Measurements from ENCODE around the gene GSTO1. TPM values are rescaled to one million over a fixed set of nuclear protein-coding genes. Genes with fewer than 3 reads are reported as not detected.

Gene GSTO1
- total RNA-seq, 1 donor from 2014 or later = 85.9 TPM

DNA sequence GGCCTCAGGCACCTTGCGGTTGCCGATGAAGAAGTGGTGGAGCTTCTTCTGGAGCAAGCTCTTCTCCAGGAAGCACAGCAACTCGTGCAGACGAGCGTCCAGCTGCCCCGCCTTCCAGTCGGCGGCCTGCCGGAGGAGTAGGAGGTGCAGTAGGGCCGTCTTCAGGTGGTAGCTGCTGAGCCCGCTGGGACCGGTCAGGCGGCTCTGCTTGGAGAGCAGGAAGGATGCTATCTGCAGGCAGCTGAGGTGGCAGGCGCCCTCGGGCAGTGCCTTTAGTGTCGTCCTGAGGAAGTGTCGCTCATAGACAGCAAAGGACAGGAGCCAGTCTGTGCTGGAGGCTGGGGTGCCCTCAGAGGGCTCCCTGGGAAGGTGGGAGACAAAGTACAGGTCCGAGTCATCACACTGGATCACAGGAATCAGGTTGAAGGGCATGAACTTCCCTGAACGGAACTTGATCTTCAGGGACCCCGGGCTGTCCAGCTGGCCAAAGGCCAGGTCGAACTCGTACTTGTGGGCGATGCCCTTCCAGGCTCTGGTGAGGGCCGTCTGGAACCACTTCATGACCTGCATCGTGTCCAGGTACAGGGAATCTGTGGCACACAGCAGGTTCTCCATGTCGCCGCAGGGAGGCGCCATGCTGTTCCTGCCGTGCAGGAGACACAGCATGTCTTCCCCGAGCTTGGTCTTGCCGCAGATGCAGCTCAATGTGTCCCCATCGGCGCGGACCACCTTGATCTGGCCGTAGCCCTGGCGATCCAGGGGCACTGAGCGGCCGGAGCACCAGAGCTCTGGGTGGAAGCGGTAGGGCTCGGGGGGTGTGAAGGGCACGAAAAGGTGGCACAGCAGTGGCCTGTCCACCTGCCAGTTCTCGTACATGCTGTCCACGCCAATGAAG is 60.1 kb downstream of the GSTO1 start:
- TF ChIP-seq, protein P1, sequence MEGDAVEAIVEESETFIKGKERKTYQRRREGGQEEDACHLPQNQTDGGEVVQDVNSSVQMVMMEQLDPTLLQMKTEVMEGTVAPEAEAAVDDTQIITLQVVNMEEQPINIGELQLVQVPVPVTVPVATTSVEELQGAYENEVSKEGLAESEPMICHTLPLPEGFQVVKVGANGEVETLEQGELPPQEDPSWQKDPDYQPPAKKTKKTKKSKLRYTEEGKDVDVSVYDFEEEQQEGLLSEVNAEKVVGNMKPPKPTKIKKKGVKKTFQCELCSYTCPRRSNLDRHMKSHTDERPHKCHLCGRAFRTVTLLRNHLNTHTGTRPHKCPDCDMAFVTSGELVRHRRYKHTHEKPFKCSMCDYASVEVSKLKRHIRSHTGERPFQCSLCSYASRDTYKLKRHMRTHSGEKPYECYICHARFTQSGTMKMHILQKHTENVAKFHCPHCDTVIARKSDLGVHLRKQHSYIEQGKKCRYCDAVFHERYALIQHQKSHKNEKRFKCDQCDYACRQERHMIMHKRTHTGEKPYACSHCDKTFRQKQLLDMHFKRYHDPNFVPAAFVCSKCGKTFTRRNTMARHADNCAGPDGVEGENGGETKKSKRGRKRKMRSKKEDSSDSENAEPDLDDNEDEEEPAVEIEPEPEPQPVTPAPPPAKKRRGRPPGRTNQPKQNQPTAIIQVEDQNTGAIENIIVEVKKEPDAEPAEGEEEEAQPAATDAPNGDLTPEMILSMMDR (conservative IDR thresholded peaks at IDR 0.05) = no peak
- H3K27ac Mint-ChIP-seq (ENCODE audit: unreplicated experiment) = no peak overlapping the region
- H3K4me1 Mint-ChIP-seq = peaks cover 7% of the 10 kb centered on the region
- H3K4me3 Mint-ChIP-seq = no peak overlapping the region
- H3K9me3 Mint-ChIP-seq = no peaks in the 10 kb centered on the region
- no peak for DNase-seq (ENCODE audit: low read depth, low spot score)
- H3K27me3 Mint-ChIP-seq (ENCODE audit: low read depth) = peaks cover 29% of the 10 kb centered on the region
- no peaks in the 10 kb centered on the region for H3K36me3 Mint-ChIP-seq (ENCODE audit: low read depth)

DNA sequence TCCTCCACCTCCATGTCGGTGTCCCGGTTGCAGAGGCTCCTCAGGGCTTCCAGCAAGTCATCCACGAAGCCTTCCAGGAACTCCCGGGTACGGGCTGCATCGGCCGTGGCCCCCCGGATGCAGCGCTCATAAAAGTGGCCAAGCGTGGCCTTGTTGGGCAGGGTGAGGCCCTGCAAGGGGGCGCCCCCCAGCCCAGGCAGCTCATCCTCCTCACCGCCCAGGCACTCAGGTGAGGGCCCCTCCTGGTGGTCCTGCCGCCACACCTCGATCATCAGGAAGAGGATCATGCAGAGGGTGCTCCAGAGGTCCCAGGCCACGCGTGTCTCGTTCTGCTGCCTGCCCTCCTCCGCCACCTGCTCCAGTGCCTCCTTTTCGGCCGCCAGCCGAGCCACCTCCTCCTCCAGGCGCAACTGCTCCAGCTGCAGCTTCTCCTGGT is 60.8 kb downstream of the GSTO1 start:
- no peaks in the 10 kb centered on the region for H3K9me3 Mint-ChIP-seq
- H3K4me3 Mint-ChIP-seq = no peak overlapping the region
- H3K27ac Mint-ChIP-seq (ENCODE audit: unreplicated experiment) = no peak overlapping the region
- peaks cover 11% of the 10 kb centered on the region for H3K4me1 Mint-ChIP-seq
- no peak for DNase-seq (ENCODE audit: low read depth, low spot score)
- H3K27me3 Mint-ChIP-seq (ENCODE audit: low read depth) = peaks cover 34% of the 10 kb centered on the region
- H3K36me3 Mint-ChIP-seq (ENCODE audit: low read depth) = no peaks in the 10 kb centered on the region
- TF ChIP-seq, protein P1 (conservative IDR thresholded peaks at IDR 0.05) = no peak

DNA sequence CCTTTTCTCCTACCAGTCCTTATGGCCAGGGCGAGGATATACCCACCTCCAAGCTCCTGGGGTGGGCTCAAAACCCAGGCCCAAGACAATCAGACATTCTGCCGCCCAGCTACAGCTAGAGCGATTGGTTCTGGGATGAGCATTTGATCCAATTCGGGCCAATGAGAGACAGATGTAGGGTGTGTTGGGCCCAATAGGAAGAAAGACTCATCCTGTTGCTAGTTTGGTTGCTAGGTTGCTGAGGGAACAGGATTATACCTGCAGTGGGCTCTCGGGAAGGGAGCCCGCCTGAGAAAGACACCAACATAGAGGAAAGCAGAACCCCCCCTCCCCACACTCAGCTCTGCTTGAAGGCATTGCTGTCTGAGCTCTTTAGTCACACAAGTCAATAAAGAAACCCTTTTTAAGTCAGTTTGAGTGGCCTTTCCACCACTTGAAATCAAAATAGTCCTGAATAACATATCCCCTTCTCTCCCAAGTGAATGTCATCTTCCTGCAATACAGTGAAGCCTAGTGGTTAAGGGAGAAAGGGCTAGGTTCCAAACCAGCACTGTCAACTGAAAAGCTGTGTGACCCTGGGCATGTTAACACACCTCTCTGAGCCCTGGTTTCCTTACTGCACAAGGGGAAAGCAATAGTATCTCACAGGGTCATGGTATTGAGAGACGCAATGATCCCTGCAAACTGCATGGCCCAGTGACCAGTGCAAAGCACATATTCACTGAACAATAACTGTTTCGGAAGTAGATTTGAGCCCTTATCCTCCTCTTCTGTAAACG is 61.8 kb downstream of the GSTO1 start:
- H3K4me3 Mint-ChIP-seq = no peak overlapping the region
- H3K4me1 Mint-ChIP-seq = peaks cover 14% of the 10 kb centered on the region
- no peak for DNase-seq (ENCODE audit: low read depth, low spot score)
- no peak overlapping the region for H3K27ac Mint-ChIP-seq (ENCODE audit: unreplicated experiment)
- peaks cover 36% of the 10 kb centered on the region for H3K27me3 Mint-ChIP-seq (ENCODE audit: low read depth)
- TF ChIP-seq, protein P1 (conservative IDR thresholded peaks at IDR 0.05) = no peak
- no peaks in the 10 kb centered on the region for H3K9me3 Mint-ChIP-seq
- H3K36me3 Mint-ChIP-seq (ENCODE audit: low read depth) = no peaks in the 10 kb centered on the region

Small RNAs within 50 kb of the gene (microRNA-seq; reads per million reads assigned to microRNA genes)
- gene MIR4482 (14.8 reads per million, percentile 30 among the genes with 10 or more reads in this experiment), gene MIR609 (not detected)

Other genes starting within 250 kb of the GSTO1 start
- gene COL17A1, start 169.0 kb upstream of the GSTO1 start, total RNA-seq = not detected in 2 replicates
- gene SFR1, start 132.7 kb upstream of the GSTO1 start, total RNA-seq = 13.9 and 14.0 TPM in 2 replicates
- 0.63 and 0.71 TPM in 2 replicates for gene CFAP43, start 22.5 kb upstream of the GSTO1 start, total RNA-seq
- gene GSTO2, start 14.3 kb downstream of the GSTO1 start, total RNA-seq = 0.27 and 0.58 TPM in 2 replicates
- 14.9 and 15.6 TPM in 2 replicates for gene ITPRIP, start 83.6 kb downstream of the GSTO1 start, total RNA-seq
- 0.44 and 0.45 TPM in 2 replicates for gene CFAP58, start 98.9 kb downstream of the GSTO1 start, total RNA-seq